Ectodermal cell (in vitro differentiated cells): Measurements from ENCODE around the gene ARHGAP25.

ENCODE experiments used
- H3K27ac ChIP-seq: 2 replicates; pipeline ENCODE4 v1.7.0; 2013; ENCODE audit warnings: mild to moderate bottlenecking, low read depth, low read length; ENCODE audit not compliant: insufficient read depth, poor library complexity, severe bottlenecking
- H3K27me3 ChIP-seq: 2 replicates; pipeline ENCODE4 v1.7.0; 2013; ENCODE audit warnings: mild to moderate bottlenecking, low read length; ENCODE audit not compliant: insufficient read depth, control insufficient read depth, poor library complexity, severe bottlenecking
- H3K36me3 ChIP-seq: one replicate; pipeline ENCODE4 v1.7.0; 2013; ENCODE audit warnings: low read length; ENCODE audit not compliant: control insufficient read depth, insufficient read depth
- H3K4me1 ChIP-seq: one replicate; pipeline ENCODE4 v1.7.0; 2013; ENCODE audit warnings: low read length; ENCODE audit not compliant: control insufficient read depth, insufficient read depth
- H3K4me3 ChIP-seq: 2 replicates; pipeline ENCODE4 v1.7.0; 2013; ENCODE audit warnings: low read depth, low read length, control low read depth; ENCODE audit not compliant: insufficient read depth
- H3K9me3 ChIP-seq: 2 replicates; pipeline ENCODE4 v1.7.0; 2013; ENCODE audit warnings: mild to moderate bottlenecking, low read length, moderate library complexity; ENCODE audit not compliant: control insufficient read depth
- whole genome bisulfite sequencing, 2 experiments: methylation state at CpG; one replicate each; pipeline ENCODE4 v1.1.7; 2013; ENCODE audit warnings: missing lambda C conversion rate in 2 of 2; 5-methylcytosine and 5-hydroxymethylcytosine counted together

Gene ARHGAP25

DNA sequence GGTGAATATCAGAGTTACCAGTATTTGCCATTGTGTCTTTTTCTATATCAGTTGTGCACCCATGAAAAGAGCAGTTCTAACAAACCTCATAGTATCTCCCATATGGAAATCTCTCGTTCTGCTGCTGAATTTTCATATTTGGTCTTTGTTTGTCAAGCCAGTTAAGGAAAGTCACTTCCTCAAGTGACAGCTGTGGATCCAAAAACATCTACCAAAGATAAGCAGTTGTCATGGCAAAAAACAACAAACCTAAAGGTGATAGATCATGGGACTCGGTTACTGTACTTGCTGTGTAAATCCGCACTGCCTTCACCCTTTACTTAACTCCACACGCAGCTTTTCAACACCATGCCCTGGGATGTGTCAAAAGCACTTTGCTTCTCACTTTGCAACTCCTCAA lies 119.3 kb downstream of the ARHGAP25 start:
- WGBS, 2 experiments: 94 to 97% methylated on average over 4 of the region's 4 CpGs
- H3K4me1 ChIP-seq: no peaks in the 10 kb centered on the region
- no peaks in the 10 kb centered on the region for H3K27me3 ChIP-seq

DNA sequence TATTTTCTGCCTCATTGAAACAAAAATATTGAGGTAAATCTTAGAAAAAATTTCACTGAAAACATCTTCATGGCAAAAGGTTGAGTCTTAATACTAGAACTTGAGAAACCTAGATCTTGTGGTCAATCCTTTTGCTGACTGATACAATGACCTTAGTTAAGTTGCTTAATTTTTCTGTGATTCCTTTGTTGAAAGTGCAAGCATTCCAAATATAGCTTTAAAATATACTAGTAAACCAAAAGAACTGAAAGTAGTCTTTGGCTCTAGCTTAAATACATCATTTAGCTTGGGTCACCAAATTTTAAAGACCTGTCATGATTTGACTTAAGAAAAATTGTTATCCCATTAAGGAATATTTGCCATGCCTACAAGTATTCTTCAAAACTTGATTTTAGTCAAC lies 119.9 kb downstream of the ARHGAP25 start:
- H3K27ac ChIP-seq: no peak overlapping the region
- H3K4me1 ChIP-seq: no peaks in the 10 kb centered on the region
- H3K4me3 ChIP-seq: no peak overlapping the region
- H3K27me3 ChIP-seq: no peaks in the 10 kb centered on the region
- no peaks in the 10 kb centered on the region for H3K36me3 ChIP-seq
- no peaks in the 10 kb centered on the region for H3K9me3 ChIP-seq

More for the DNA sequence above, 119.3 kb downstream of the ARHGAP25 start:
- H3K27ac ChIP-seq: no peak overlapping the region
- no peak overlapping the region for H3K4me3 ChIP-seq
- H3K9me3 ChIP-seq: no peaks in the 10 kb centered on the region
- no peaks in the 10 kb centered on the region for H3K36me3 ChIP-seq

DNA sequence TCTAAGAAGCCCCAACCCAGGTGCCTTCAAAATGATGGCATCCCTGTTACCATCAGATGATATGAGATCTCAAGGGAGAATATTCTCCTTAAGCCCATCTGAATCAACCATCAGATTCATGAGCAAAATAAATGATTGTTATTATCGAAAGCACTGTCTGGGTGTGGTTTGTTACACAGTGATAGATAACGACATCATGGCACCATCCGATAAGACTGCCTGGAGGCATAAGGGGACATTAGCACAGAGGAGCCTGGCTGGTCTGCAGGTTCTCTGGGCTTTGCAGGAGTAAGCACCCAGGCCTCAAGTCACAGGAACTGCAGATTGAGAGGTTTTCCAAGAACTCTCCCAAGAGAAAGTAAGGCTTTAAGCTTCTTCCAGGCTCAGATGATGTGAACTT lies 120.9 kb downstream of the ARHGAP25 start:
- H3K9me3 ChIP-seq: no peaks in the 10 kb centered on the region
- no peak overlapping the region for H3K27ac ChIP-seq
- no peak overlapping the region for H3K4me3 ChIP-seq
- no peaks in the 10 kb centered on the region for H3K36me3 ChIP-seq
- no peaks in the 10 kb centered on the region for H3K27me3 ChIP-seq
- H3K4me1 ChIP-seq: no peaks in the 10 kb centered on the region
- 96 to 97% methylated on average over 3 of the region's 3 CpGs for WGBS, 2 experiments

DNA sequence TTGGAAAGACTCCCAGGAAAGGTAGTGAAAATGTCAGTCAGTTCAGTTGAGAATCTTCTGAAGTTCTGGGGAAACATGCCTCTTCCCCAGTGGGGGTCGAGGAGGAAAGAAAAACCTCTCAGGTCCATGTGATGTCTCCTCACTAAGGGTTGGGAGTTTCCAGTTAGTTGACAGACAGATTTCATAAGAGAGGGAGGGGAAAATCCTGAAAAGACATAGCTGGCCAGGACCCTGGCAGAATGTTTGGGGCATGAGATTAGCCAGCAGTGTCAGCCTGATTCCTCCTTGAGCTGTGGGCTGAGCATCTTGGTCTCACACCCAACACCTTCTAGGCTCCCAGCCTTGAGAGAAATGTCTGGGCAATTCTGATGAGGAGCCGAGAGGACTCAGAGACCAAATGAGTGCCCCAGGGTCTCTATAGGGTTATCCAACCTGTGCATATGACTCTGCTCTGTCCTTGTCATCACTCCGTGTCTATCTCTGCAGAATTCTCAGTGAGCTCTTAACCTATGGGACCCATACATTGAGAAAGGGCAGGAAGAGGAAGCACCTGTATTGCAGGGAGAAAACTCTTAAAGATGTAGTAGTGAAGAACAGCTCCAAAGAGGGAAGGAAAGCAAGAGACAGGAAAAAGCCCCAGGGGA lies 122.7 kb downstream of the ARHGAP25 start:
- Histone ChIP-seq H3K27ac (no peak overlapping the region), H3K27me3 (no peaks in the 10 kb centered on the region)

DNA sequence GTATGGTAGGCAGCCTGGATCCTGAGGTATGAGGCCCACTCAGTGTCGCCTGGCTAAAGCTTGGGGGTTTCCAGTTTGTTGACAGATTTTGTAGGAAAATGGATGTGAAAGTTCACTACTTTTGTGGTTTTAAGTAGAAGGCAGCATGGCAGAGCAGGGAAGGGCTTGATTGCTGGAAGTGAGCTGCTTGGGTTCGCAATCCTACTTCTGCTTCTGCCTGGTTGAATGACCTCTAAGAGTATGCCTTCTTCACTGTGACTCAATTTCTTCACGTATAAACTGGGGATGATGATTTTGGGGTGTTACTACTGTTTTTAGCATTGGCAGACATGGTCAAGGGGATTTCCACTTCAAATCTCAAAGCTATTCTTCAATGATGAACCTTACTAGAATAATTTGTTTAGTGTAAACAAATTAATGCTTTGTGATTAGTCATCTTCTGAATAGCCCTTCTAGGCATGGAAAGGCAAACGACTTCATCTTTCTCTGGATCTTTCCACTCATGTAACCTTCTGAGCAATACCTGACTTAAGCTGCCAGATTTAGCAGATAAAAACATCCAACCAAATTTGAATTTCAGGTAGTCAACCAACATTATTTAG lies 123.3 kb downstream of the ARHGAP25 start:
- no peaks in the 10 kb centered on the region for H3K9me3 ChIP-seq
- no peaks in the 10 kb centered on the region for H3K27me3 ChIP-seq
- no peaks in the 10 kb centered on the region for H3K36me3 ChIP-seq
- no peaks in the 10 kb centered on the region for H3K4me1 ChIP-seq
- 93 to 94% methylated on average over 4 of the region's 4 CpGs for WGBS, 2 experiments
- H3K4me3 ChIP-seq: no peak overlapping the region
- H3K27ac ChIP-seq: no peak overlapping the region

More for the DNA sequence above, 122.7 kb downstream of the ARHGAP25 start:
- no peaks in the 10 kb centered on the region for H3K4me1 ChIP-seq
- no peak overlapping the region for H3K4me3 ChIP-seq
- H3K9me3 ChIP-seq: no peaks in the 10 kb centered on the region
- no peaks in the 10 kb centered on the region for H3K36me3 ChIP-seq
- 88 to 95% methylated on average over 3 of the region's 3 CpGs for WGBS, 2 experiments

DNA sequence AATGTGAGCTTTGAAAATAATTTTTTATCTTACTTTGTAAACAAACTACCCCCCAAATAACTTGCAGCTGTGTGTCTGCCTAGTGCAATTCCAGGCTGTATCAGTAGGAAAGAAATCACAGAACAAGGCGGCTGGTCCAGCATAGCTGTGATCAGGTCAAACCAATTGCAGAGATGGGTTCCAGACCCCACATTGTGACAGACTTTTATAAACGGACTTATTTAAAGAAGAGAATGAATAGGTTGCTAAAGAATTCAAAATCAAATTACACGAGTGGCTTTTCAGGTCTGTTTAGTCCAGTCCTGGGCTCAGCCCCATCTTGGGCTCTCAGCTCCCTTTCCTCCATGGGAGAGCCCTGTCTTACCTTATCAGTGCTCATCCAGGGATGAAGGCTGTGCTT lies 125.5 kb downstream of the ARHGAP25 start:
- no peaks in the 10 kb centered on the region for H3K36me3 ChIP-seq
- H3K27me3 ChIP-seq: no peaks in the 10 kb centered on the region
- H3K9me3 ChIP-seq: no peaks in the 10 kb centered on the region
- WGBS, 2 experiments: 88% methylated on average over 3 of the region's 3 CpGs
- no peak overlapping the region for H3K27ac ChIP-seq
- H3K4me3 ChIP-seq: no peak overlapping the region
- H3K4me1 ChIP-seq: no peaks in the 10 kb centered on the region

DNA sequence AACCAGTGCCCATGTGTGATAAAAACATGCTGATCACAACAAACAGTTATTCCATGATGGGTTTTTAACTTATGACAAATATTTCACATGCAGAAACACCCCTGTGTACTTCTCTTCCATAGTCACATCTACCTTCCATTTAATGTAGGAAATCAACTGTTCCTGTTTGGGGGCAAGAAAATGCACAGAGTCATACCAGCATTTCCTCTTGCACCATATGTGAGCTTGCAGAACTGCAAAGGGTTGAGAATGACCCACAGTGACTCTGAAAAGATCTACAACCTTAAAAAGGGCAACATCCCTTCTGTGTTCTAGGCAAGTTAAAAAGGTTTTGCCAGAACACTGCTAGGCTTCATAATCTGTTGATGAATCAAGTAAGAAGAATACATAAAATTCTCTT lies 126.7 kb downstream of the ARHGAP25 start:
- H3K36me3 ChIP-seq: no peaks in the 10 kb centered on the region
- no peaks in the 10 kb centered on the region for H3K27me3 ChIP-seq
- H3K4me1 ChIP-seq: no peaks in the 10 kb centered on the region
- H3K9me3 ChIP-seq: no peaks in the 10 kb centered on the region
- H3K4me3 ChIP-seq: no peak overlapping the region
- H3K27ac ChIP-seq: no peak overlapping the region

DNA sequence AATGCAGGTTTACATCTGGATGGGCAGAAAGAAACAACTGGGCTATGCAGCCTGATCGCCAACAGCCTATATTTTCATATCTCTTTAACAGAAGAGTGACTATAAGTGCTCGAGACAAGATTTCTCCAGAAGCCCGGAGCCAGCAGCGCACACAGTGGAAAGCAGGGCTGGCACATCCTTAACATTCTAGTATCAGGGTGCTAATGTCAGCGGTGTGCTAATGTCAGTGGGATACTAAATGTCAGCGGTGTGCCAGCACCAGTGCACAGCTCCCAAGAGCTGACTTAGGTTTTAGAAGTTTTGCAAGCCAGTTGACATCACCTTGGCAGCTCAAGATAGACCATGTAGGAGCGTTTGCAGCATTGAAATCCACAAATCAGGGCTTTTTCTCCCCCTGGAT lies 128.3 kb downstream of the ARHGAP25 start:
- Histone ChIP-seq H3K36me3 (no peaks in the 10 kb centered on the region), H3K27me3 (no peaks in the 10 kb centered on the region), H3K9me3 (no peaks in the 10 kb centered on the region), H3K27ac (no peak overlapping the region), H3K4me3 (no peak overlapping the region), H3K4me1 (no peaks in the 10 kb centered on the region)
- WGBS, 2 experiments: 89% methylated on average over 7 of the region's 7 CpGs

DNA sequence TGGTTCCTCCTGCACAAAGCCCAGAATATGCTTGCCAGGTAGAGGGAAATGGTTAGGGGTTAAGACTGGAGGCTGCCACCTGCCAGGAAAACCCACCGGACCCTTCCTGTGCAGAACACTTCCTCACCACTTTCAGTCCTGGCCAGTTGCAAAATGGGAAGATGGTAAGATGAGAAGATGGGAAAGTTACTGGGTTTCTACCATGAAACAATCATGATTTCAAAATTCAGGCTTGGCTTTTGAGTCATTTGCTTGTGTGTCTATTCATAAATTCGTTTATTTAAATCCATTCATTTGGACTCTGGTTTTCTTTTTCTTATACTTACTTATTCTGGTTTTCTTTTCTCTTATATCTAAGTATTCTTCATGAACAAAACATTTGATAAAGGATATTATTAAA lies 129.4 kb downstream of the ARHGAP25 start:
- WGBS, 2 experiments: 83 to 100% methylated on average over 1 to 2 of the region's 2 CpGs

DNA sequence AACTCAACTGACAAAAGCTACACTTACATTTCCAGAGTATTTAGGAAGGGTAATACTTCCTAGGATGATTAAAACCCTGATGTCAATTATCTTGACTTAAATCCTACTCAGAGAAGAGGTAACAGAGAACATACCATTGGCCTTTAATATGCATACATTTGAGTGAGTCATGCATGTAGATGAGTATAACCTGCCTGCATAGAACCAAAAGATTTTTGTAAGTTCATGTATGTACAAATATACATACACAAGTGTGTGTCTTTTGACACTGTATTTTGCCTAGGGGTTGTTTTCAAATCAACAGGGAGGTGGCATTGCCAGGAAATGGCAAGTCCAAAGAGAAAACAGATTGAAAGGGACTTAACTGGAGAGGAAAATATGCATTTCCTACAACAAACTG lies 130.5 kb downstream of the ARHGAP25 start:
- H3K36me3 ChIP-seq: no peaks in the 10 kb centered on the region
- no peaks in the 10 kb centered on the region for H3K27me3 ChIP-seq
- no peaks in the 10 kb centered on the region for H3K9me3 ChIP-seq
- no peaks in the 10 kb centered on the region for H3K4me1 ChIP-seq
- no peak overlapping the region for H3K4me3 ChIP-seq
- H3K27ac ChIP-seq: no peak overlapping the region

More for the DNA sequence above, 129.4 kb downstream of the ARHGAP25 start:
- no peak overlapping the region for H3K27ac ChIP-seq
- H3K27me3 ChIP-seq: no peaks in the 10 kb centered on the region
- no peaks in the 10 kb centered on the region for H3K9me3 ChIP-seq
- H3K36me3 ChIP-seq: no peaks in the 10 kb centered on the region
- H3K4me3 ChIP-seq: no peak overlapping the region
- H3K4me1 ChIP-seq: no peaks in the 10 kb centered on the region

DNA sequence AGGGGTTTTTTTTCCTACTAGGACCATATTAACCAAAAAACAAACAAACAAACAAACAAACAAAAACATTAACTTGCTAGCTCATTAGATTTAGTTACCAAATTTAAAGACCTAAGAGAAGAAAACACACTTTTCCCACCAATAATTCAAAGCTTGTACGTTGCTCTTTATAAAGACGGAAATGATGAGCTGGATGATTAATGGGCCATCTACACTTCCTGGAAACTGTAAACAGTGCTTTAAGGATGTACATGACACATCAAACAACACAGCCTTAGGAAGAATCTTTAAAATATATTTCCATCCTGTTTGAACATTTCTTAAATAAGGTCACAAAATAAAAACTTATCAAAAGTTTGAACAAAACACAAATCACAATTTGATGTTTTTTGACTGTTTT lies 135.6 kb downstream of the ARHGAP25 start:
- H3K36me3 ChIP-seq: no peaks in the 10 kb centered on the region
- no peak overlapping the region for H3K27ac ChIP-seq
- no peaks in the 10 kb centered on the region for H3K4me1 ChIP-seq
- H3K4me3 ChIP-seq: no peak overlapping the region
- 93 to 100% methylated on average over 2 of the region's 2 CpGs for WGBS, 2 experiments
- no peaks in the 10 kb centered on the region for H3K27me3 ChIP-seq
- H3K9me3 ChIP-seq: no peaks in the 10 kb centered on the region
